Measurements from ENCODE around the gene IRF2BP2. TPM values are rescaled to one million over a fixed set of nuclear protein-coding genes. Genes with fewer than 3 reads are reported as not detected.

IRF2BP2 gene
- 113 and 135 TPM in 2 replicates for total RNA-seq
- polyA plus RNA-seq = 65.9 and 68.2 TPM in 2 replicates

GRCh38 chr1:234610061-234610665 is at the start of gene IRF2BP2:
Gene IRF2BP2 (minus strand): TSS chr1:234610178. CDS start chr1:234609494, 684 bp downstream.
- peak within 1 kb of the TSS; percentile 91 for H3K4me3 ChIP-seq
- no peak within 1 kb of the TSS for H2AFZ ChIP-seq
- TF ChIP-seq CTCF (IDR thresholded peaks at IDR 0.05; ENCODE audit: poor library complexity) = no peak
- no peak for TF ChIP-seq EZH2phosphoT487 (IDR thresholded peaks at IDR 0.05; ENCODE audit: low read depth, severe bottlenecking, unreplicated experiment)
- TF ChIP-seq EZH2 (IDR thresholded peaks at IDR 0.05; ENCODE audit: borderline replicate concordance) = no peak
- WGBS (ENCODE audit: low lambda C conversion rate, missing lambda C conversion rate) = 0% methylated on average over 12 of the region's 62 CpGs
- peaks cover 7% of the 10 kb centered on the region for H3K36me3 ChIP-seq (replicated peaks; ENCODE audit: insufficient read depth, low read depth)
- peaks cover 23% of the 10 kb centered on the region for H4K20me1 ChIP-seq (ENCODE audit: insufficient read depth, poor library complexity, severe bottlenecking)
- no peaks in the 10 kb centered on the region for H3K9me3 ChIP-seq (ENCODE audit: low read depth)
- peak; percentile 95 for DNase-seq (ENCODE audit: low spot score)
- H3K79me2 ChIP-seq = peaks cover 37% of the 10 kb centered on the region
- peak within 1 kb of the TSS; percentile 94 for H3K4me2 ChIP-seq
- H3K27ac ChIP-seq = peak within 1 kb of the TSS; percentile 99
- H3K9me2 ChIP-seq (replicated peaks; ENCODE audit: insufficient read depth) = no peaks in the 10 kb centered on the region
- peaks cover 34% of the 10 kb centered on the region for H3K4me1 ChIP-seq (ENCODE audit: insufficient read depth)
- H3K27me3 ChIP-seq = no peaks in the 10 kb centered on the region

- no peaks in the 10 kb centered on the region for H3K9me2 ChIP-seq (replicated peaks; ENCODE audit: insufficient read depth)
- H3K4me2 ChIP-seq = no peak overlapping the region
- no peak overlapping the region for H2AFZ ChIP-seq
- 79% methylated on average over 9 of the region's 9 CpGs for WGBS (ENCODE audit: low lambda C conversion rate, missing lambda C conversion rate)
- TF ChIP-seq EZH2phosphoT487 (IDR thresholded peaks at IDR 0.05; ENCODE audit: low read depth, severe bottlenecking, unreplicated experiment) (no peak), EZH2 (IDR thresholded peaks at IDR 0.05; ENCODE audit: borderline replicate concordance) (no peak), CTCF (IDR thresholded peaks at IDR 0.05; ENCODE audit: poor library complexity) (no peak)
- H3K27ac ChIP-seq = peak overlapping the region; percentile 84
- no peaks in the 10 kb centered on the region for H3K27me3 ChIP-seq
- H3K79me2 ChIP-seq = no peaks in the 10 kb centered on the region
- H3K9me3 ChIP-seq (ENCODE audit: low read depth) = no peaks in the 10 kb centered on the region
- DNase-seq (ENCODE audit: low spot score) = peak; percentile 82
- no peaks in the 10 kb centered on the region for H3K36me3 ChIP-seq (replicated peaks; ENCODE audit: insufficient read depth, low read depth)
- no peak overlapping the region for H3K4me3 ChIP-seq
- H3K4me1 ChIP-seq (ENCODE audit: insufficient read depth) = peaks cover 21% of the 10 kb centered on the region
- H4K20me1 ChIP-seq (ENCODE audit: insufficient read depth, poor library complexity, severe bottlenecking) = no peaks in the 10 kb centered on the region
These were observed 49.6 kb upstream of the IRF2BP2 start for GRCh38 chr1:234659538-234659937.

- H3K4me1 ChIP-seq (ENCODE audit: insufficient read depth) = peaks cover 21% of the 10 kb centered on the region
- H3K9me2 ChIP-seq (replicated peaks; ENCODE audit: insufficient read depth) = no peaks in the 10 kb centered on the region
- no peak overlapping the region for H2AFZ ChIP-seq
- peak; percentile 44 for DNase-seq (ENCODE audit: low spot score)
- H3K79me2 ChIP-seq = no peaks in the 10 kb centered on the region
- TF ChIP-seq EZH2phosphoT487 (IDR thresholded peaks at IDR 0.05; ENCODE audit: low read depth, severe bottlenecking, unreplicated experiment) (no peak), CTCF (IDR thresholded peaks at IDR 0.05; ENCODE audit: poor library complexity) (no peak), EZH2 (IDR thresholded peaks at IDR 0.05; ENCODE audit: borderline replicate concordance) (no peak)
- H3K27ac ChIP-seq = peak overlapping the region; percentile 84
- no peaks in the 10 kb centered on the region for H3K9me3 ChIP-seq (ENCODE audit: low read depth)
- no peak overlapping the region for H3K4me3 ChIP-seq
- H3K36me3 ChIP-seq (replicated peaks; ENCODE audit: insufficient read depth, low read depth) = no peaks in the 10 kb centered on the region
- H3K27me3 ChIP-seq = no peaks in the 10 kb centered on the region
- H3K4me2 ChIP-seq = no peak overlapping the region
- WGBS (ENCODE audit: low lambda C conversion rate, missing lambda C conversion rate) = 68% methylated on average over 3 of the region's 3 CpGs
- no peaks in the 10 kb centered on the region for H4K20me1 ChIP-seq (ENCODE audit: insufficient read depth, poor library complexity, severe bottlenecking)
These were observed 48.2 kb upstream of the IRF2BP2 start for GRCh38 chr1:234658138-234658537.
